HEK293 (cell line): ENCODE results near the gene IPO5.

ENCODE experiments used
- GLIS2 ChIP-seq: fragments of 450-650 bp; formaldehyde crosslinking; IDR thresholded peaks from 2 replicates; pipeline ENCODE4 v1.5.1; 2016; ENCODE audit warnings: missing biosample characterization, missing genetic modification characterization
- REPIN1 ChIP-seq: fragments of 450-650 bp; formaldehyde crosslinking; IDR thresholded peaks from 2 replicates; pipeline ENCODE4 v1.5.1; 2017; ENCODE audit warnings: missing biosample characterization, missing genetic modification characterization, low read depth
- SP3 ChIP-seq: fragments of 450-650 bp; formaldehyde crosslinking; IDR thresholded peaks from 2 replicates; pipeline ENCODE4 v1.5.1; 2016; ENCODE audit warnings: missing biosample characterization, missing genetic modification characterization
- ZNF274 ChIP-seq, 2 experiments: fragments of 200-500 bp in 1 of 2; fragments of 450-650 bp in 1 of 2; sonication (Bioruptor generic) in 1 of 2; formaldehyde crosslinking in 1 of 2; IDR thresholded peaks; 2 replicates each; pipeline versions ENCODE4 v1.5.1 to v1.6.1; 2014 to 2016; ENCODE audit warnings: borderline replicate concordance in 1 of 2, inconsistent platforms in 1 of 2, low read length in 1 of 2, missing biosample characterization in 1 of 2, missing genetic modification characterization in 1 of 2
- ZNF510 ChIP-seq: fragments of 450-650 bp; formaldehyde crosslinking; IDR thresholded peaks from 2 replicates; pipeline ENCODE4 v1.5.1; 2018; ENCODE audit warnings: mild to moderate bottlenecking, missing genetic modification characterization, missing biosample characterization; ENCODE audit not compliant: insufficient replicate concordance
- ZNF670 ChIP-seq: fragments of 450-650 bp; formaldehyde crosslinking; IDR thresholded peaks from 2 replicates; pipeline ENCODE4 v1.5.1; 2016; ENCODE audit warnings: missing biosample characterization, missing genetic modification characterization, low read depth
- ZSCAN23 ChIP-seq: fragments of 450-650 bp; formaldehyde crosslinking; IDR thresholded peaks from 2 replicates; pipeline ENCODE4 v1.5.1; 2016; ENCODE audit warnings: missing biosample characterization, missing genetic modification characterization
- TF ChIP-seq, protein P1 (sequence below): fragments of 450-650 bp; formaldehyde crosslinking; IDR thresholded peaks from 2 replicates; pipeline ENCODE4 v1.5.1; 2016; ENCODE audit warnings: missing biosample characterization, missing genetic modification characterization

DNA sequence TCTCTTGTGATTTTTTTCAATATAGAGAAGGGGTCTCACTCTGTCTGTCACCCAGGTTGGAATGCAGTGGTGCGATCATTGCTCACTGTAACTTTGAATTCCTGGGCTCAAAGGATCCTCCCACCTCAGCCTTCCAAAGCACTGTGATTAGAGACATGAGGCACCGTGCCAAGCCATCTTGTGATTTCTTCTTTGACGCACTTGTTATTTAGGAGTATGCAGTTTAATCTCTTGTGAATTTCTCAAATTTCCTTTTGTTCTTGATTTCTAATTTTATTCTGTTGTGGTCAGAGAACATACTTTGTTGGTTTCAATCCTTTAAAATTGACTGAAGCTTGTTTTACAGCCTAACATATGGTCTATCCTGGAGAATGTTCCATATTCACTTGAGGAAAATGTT lies 14.5 kb downstream of the IPO5 start:
- TF ChIP-seq, protein P1, sequence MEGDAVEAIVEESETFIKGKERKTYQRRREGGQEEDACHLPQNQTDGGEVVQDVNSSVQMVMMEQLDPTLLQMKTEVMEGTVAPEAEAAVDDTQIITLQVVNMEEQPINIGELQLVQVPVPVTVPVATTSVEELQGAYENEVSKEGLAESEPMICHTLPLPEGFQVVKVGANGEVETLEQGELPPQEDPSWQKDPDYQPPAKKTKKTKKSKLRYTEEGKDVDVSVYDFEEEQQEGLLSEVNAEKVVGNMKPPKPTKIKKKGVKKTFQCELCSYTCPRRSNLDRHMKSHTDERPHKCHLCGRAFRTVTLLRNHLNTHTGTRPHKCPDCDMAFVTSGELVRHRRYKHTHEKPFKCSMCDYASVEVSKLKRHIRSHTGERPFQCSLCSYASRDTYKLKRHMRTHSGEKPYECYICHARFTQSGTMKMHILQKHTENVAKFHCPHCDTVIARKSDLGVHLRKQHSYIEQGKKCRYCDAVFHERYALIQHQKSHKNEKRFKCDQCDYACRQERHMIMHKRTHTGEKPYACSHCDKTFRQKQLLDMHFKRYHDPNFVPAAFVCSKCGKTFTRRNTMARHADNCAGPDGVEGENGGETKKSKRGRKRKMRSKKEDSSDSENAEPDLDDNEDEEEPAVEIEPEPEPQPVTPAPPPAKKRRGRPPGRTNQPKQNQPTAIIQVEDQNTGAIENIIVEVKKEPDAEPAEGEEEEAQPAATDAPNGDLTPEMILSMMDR (tag by site-specific recombination), result no peak
- TF ChIP-seq ZNF274 (IDR thresholded peaks at IDR 0.05; ENCODE audit: low read length), result no peak
- no peak for TF ChIP-seq ZNF274 (tag by site-specific recombination; IDR thresholded peaks at IDR 0.05; ENCODE audit: borderline replicate concordance)
- TF ChIP-seq ZSCAN23, result no peak
- TF ChIP-seq ZNF510, result no peak
- TF ChIP-seq REPIN1 (tag by site-specific recombination), result no peak
- TF ChIP-seq SP3, result no peak
- TF ChIP-seq GLIS2 (tag by site-specific recombination), result no peak
- TF ChIP-seq ZNF670, result no peak
